HepG2 (cell line): Measurements from ENCODE around the gene AP1S3. TPM values are rescaled to one million over a fixed set of nuclear protein-coding genes. Genes with fewer than 3 reads are reported as not detected.
A peak's percentile ranks its signal among the peaks of the same experiment; 100 is the strongest.
"Not testable (repeated sequence)": the region's sequence is repeated elsewhere in the genome, so short reads cannot be mapped to it uniquely, and the experiment has no call there.

Experiments
- ATAC-seq: fragments of 200-7000 bp; cut with Tn5 transposase; 3 replicates; pipeline ENCODE4 v1.9.1; 2020; ENCODE audit warnings: mild to moderate bottlenecking, moderate library complexity
- BruUV-seq: library from RNA; stranded (reverse); fragments of 400-500 nt; replicated peaks from 2 replicates; lab custom pipeline; 2021; lab: Mats Ljungman, UMichigan
- CTCF ChIA-PET: fragments of 300-600 bp; formaldehyde crosslinking; extraction: SDS; loops from one replicate; lab custom pipeline; 2021; ENCODE audit warnings: low total read pairs, inconsistent platforms, low intra/inter-chr PET ratio; lab: Yijun Ruan, JAX
- POLR2A ChIA-PET: fragments of 350-600 bp; sonication (Branson Sonifier 250); formaldehyde crosslinking; loops from one replicate; lab custom pipeline; 2020; ENCODE audit warnings: antibody characterized with exemption, inconsistent platforms; lab: Yijun Ruan, JAX
- DNase-seq: peaks from one replicate; pipeline ENCODE4 v3.0.0-alpha.2; 2015; ENCODE audit warnings: low spot score
- FAIRE-seq: peaks from 3 replicates; lab custom pipeline; 2011; peaks lifted over from hg19 to GRCh38; lab: Jason Lieb, UNC
- H2AFZ ChIP-seq: one replicate; pipeline ENCODE4 v1.6.1; 2011; ENCODE audit warnings: low read length, inconsistent platforms
- H3K27ac ChIP-seq: fragments of 300-600 bp; 3 replicates; pipeline ENCODE4 v1.8.0; 2011; ENCODE audit warnings: mixed run types, mild to moderate bottlenecking, mixed read lengths, low read length, inconsistent platforms; ENCODE audit not compliant: insufficient read depth; ENCODE audit errors: extremely low read length
- H3K27me3 ChIP-seq, 2 experiments: fragments of 200-600 bp in 1 of 2; 2 replicates in 1 of 2; 3 replicates in 1 of 2; pipeline versions ENCODE4 v1.6.0 to v1.8.0; 2011; ENCODE audit warnings: low read length in 2 of 2, mild to moderate bottlenecking in 2 of 2, moderate library complexity in 2 of 2, inconsistent platforms in 1 of 2; ENCODE audit not compliant: insufficient read depth in 2 of 2, control insufficient read depth in 1 of 2
- H3K36me3 ChIP-seq, 2 experiments: fragments of 200-600 bp in 1 of 2; replicated peaks in 1 of 2; 2 replicates in 1 of 2; 3 replicates in 1 of 2; pipeline versions ENCODE4 v1.5.1 to v1.8.0; 2011; ENCODE audit warnings: low read length in 2 of 2, inconsistent platforms in 1 of 2; ENCODE audit not compliant: insufficient read depth in 2 of 2, control insufficient read depth in 1 of 2
- H3K4me1 ChIP-seq: 2 replicates; pipeline ENCODE4 v1.5.1; 2012; ENCODE audit warnings: low read length, inconsistent platforms; ENCODE audit not compliant: insufficient read depth
- H3K4me2 ChIP-seq: 2 replicates; pipeline ENCODE4 v1.6.0; 2011; ENCODE audit warnings: low read depth, low read length, inconsistent platforms
- H3K4me3 ChIP-seq, 3 experiments: fragments of 200-600 bp in 1 of 3; sonication (generic), shearing (Covaris generic) in 1 of 3; replicated peaks in 1 of 3; 2 replicates each; pipeline ENCODE4 v1.5.1; 2011 to 2016; ENCODE audit warnings: low read length in 3 of 3, inconsistent platforms in 2 of 3, low read depth in 2 of 3, mild to moderate bottlenecking in 2 of 3, control low read depth in 1 of 3, mixed read lengths in 1 of 3; ENCODE audit not compliant: insufficient read depth in 1 of 3
- H3K79me2 ChIP-seq: one replicate; pipeline ENCODE4 v1.6.1; 2011; ENCODE audit warnings: low read length, inconsistent platforms; ENCODE audit not compliant: insufficient read depth
- H3K9ac ChIP-seq: 2 replicates; pipeline ENCODE4 v1.6.0; 2011; ENCODE audit warnings: mild to moderate bottlenecking, low read depth, low read length, inconsistent platforms; ENCODE audit not compliant: insufficient read depth
- H3K9me3 ChIP-seq: 2 replicates; pipeline ENCODE4 v1.5.1; 2012; ENCODE audit warnings: mild to moderate bottlenecking, low read length
- H4K20me1 ChIP-seq: 2 replicates; pipeline ENCODE4 v1.6.0; 2011; ENCODE audit warnings: inconsistent platforms, mild to moderate bottlenecking, low read length, moderate library complexity; ENCODE audit not compliant: insufficient read depth
- DNMT3B ChIP-seq: conservative IDR thresholded peaks from 2 replicates; pipeline ENCODE4 v1.6.1; 2016; ENCODE audit warnings: missing biosample characterization, control low read depth
- HNRNPK ChIP-seq: fragments of 200-400 bp; formaldehyde crosslinking; IDR thresholded peaks from 2 replicates; pipeline ENCODE4 v1.6.1; 2018; ENCODE audit warnings: low read length, low read depth, moderate library complexity, mild to moderate bottlenecking; ENCODE audit not compliant: poor library complexity, severe bottlenecking
- KDM1A ChIP-seq: IDR thresholded peaks from 2 replicates; pipeline ENCODE4 v1.6.1; 2016; ENCODE audit warnings: missing compliant biosample characterization
- LBX2 ChIP-seq: sonication (generic); formaldehyde crosslinking; IDR thresholded peaks from 2 replicates; pipeline ENCODE4 v1.5.0; 2020; ENCODE audit warnings: missing genetic modification reagents, mild to moderate bottlenecking, borderline replicate concordance
- REXO4 ChIP-seq: sonication (generic); formaldehyde crosslinking; IDR thresholded peaks from 2 replicates; pipeline ENCODE4 v1.8.0; 2022; ENCODE audit warnings: missing genetic modification reagents, mild to moderate bottlenecking, borderline replicate concordance
- RXRA ChIP-seq: sonication (generic); formaldehyde crosslinking; IDR thresholded peaks from 2 replicates; pipeline ENCODE4 v1.5.1; 2020; ENCODE audit warnings: missing genetic modification reagents
- U2AF1 ChIP-seq: fragments of 200-400 bp; formaldehyde crosslinking; optimal IDR thresholded peaks from 2 replicates; pipeline ENCODE3; 2017; ENCODE audit warnings: mild to moderate bottlenecking, low read depth, low read length
- ZFP1 ChIP-seq: IDR thresholded peaks from 2 replicates; pipeline ENCODE4 v1.6.1; 2016
- ZNF326 ChIP-seq: sonication (generic); formaldehyde crosslinking; IDR thresholded peaks from 2 replicates; pipeline ENCODE4 v1.4.0; 2020; ENCODE audit warnings: missing genetic modification reagents, borderline replicate concordance
- ZNF34 ChIP-seq: sonication (generic); formaldehyde crosslinking; IDR thresholded peaks from 2 replicates; pipeline ENCODE4 v1.4.0; 2020; ENCODE audit warnings: mild to moderate bottlenecking, missing genetic modification reagents, borderline replicate concordance
- ZNF770 ChIP-seq: sonication (generic); formaldehyde crosslinking; IDR thresholded peaks from 2 replicates; pipeline ENCODE4 v1.5.0; 2020; ENCODE audit warnings: mild to moderate bottlenecking, missing genetic modification reagents
- WGBS: methylation state at CpG from one replicate; pipeline ENCODE4 v1.1.6; 2017; ENCODE audit warnings: low lambda C conversion rate; 5-methylcytosine and 5-hydroxymethylcytosine counted together
- in situ Hi-C: cut with HindIII; loops from 2 replicates; pipeline ENCODE4 v1.10.0; 2017; ENCODE audit warnings: low pct_unique_long_range_greater_than_20kb; ENCODE audit not compliant: extremely low pct_ligation_motif_present
- intact Hi-C: fragments of 100-400 bp; cut with micrococcal nuclease; formaldehyde crosslinking; loops from one replicate; pipeline ENCODE4 v1.10.0; 2022; ENCODE audit not compliant: unreplicated experiment
- polyA plus RNA-seq, 8 experiments: library from polyadenylated mRNA; depleted of rRNA in 3 of 8; stranded (reverse) in 7 of 8; unstranded in 1 of 8; fragments of >200 nt; fragmentation: Illumina TruSeq in 4 of 8; extraction: Trizol in 4 of 8; gene quantifications; 2 replicates each; pipeline versions ENCODE4 v1.2.1 to v1.2.3, GENCODE V29; 2011 to 2016; ENCODE audit warnings: low read depth in 4 of 8, missing spikeins in 1 of 8, mixed read lengths in 1 of 8; ENCODE audit not compliant: insufficient read depth in 1 of 8
- total RNA-seq, 5 experiments: library from RNA; depleted of rRNA; stranded (reverse); fragments of >200 nt; fragmentation: Illumina TruSeq; extraction: Trizol; gene quantifications; 2 replicates each; pipeline ENCODE4 v1.2.3, GENCODE V29; 2016; ENCODE audit warnings: low read depth in 1 of 5

AP1S3 gene
- total and polyA plus RNA-seq, 2 of the 13 experiments (the other 11 are each of a cell fraction or from before 2014, with no cell fraction given) = 3.0 to 16.3 TPM

- H4K20me1 ChIP-seq, H3K27ac ChIP-seq, POLR2A ChIA-PET, CTCF ChIA-PET, H2AFZ ChIP-seq, ATAC-seq, H3K36me3 ChIP-seq, H3K4me3 ChIP-seq, H3K27me3 ChIP-seq, H3K4me1 ChIP-seq, H3K9ac ChIP-seq, intact Hi-C loops, in situ Hi-C loops, H3K9me3 ChIP-seq, DNase-seq, BruUV-seq, H3K79me2 ChIP-seq, FAIRE-seq, H3K4me2 ChIP-seq: not testable (repeated sequence)
- TF ChIP-seq ZNF770 (CRISPR knock-in tag) = peak; percentile 41; the same call in 1 of the 2 replicates
- 87% methylated on average over 3 of the region's 3 CpGs for WGBS
These were observed 22.6 kb downstream of the AP1S3 start for GRCh38 chr2:223814764-223815163.

- no TSS peak for BruUV-seq
- in situ Hi-C loops (no loop called here), intact Hi-C loops (no loop called here)
- FAIRE-seq (no peak), DNase-seq (no peak), ATAC-seq (no peak)
- Histone ChIP-seq H3K79me2 (no peaks in the 10 kb centered on the region), H2AFZ (no peak overlapping the region), H3K9ac (no peak overlapping the region), H3K4me1 (no peaks in the 10 kb centered on the region), H3K4me2 (no peak overlapping the region), H4K20me1 (no peaks in the 10 kb centered on the region), H3K27me3 (no peaks in the 10 kb centered on the region), H3K9me3 (no peaks in the 10 kb centered on the region), H3K4me3 (no peak overlapping the region), H3K36me3 (no peaks in the 10 kb centered on the region), H3K27ac (no peak overlapping the region)
- CTCF ChIA-PET = no interaction called here
- 94% methylated on average over 2 of the region's 2 CpGs for WGBS
- POLR2A ChIA-PET = no interaction called here
- TF ChIP-seq LBX2 (CRISPR knock-in tag) = no peak
- TF ChIP-seq REXO4 (CRISPR knock-in tag) = no peak
- no peak for TF ChIP-seq U2AF1
- TF ChIP-seq DNMT3B = no peak
- no peak for TF ChIP-seq RXRA
- TF ChIP-seq ZNF34 (CRISPR knock-in tag) = no peak
- TF ChIP-seq KDM1A (CRISPR knock-in tag) = no peak
- TF ChIP-seq ZFP1 (CRISPR knock-in tag) = no peak
- no peak for TF ChIP-seq ZNF326
- no peak for TF ChIP-seq HNRNPK
These were observed 24.1 kb downstream of the AP1S3 start for GRCh38 chr2:223813329-223813728.
